IPS-18a (cell line): ENCODE measurements around the gene SETDB1.

Source experiments
- H3K27ac ChIP-seq: one replicate; pipeline ENCODE4 v1.5.1; 2013; ENCODE audit warnings: low read length
- H3K27me3 ChIP-seq: one replicate; pipeline ENCODE4 v1.6.1; 2013; ENCODE audit warnings: mild to moderate bottlenecking, low read length; ENCODE audit not compliant: control insufficient read depth, insufficient read depth
- H3K36me3 ChIP-seq: one replicate; pipeline ENCODE4 v1.6.1; 2013; ENCODE audit warnings: low read depth, low read length; ENCODE audit not compliant: control insufficient read depth
- H3K4me1 ChIP-seq: one replicate; pipeline ENCODE4 v1.6.1; 2013; ENCODE audit warnings: low read depth, low read length; ENCODE audit not compliant: control insufficient read depth
- H3K4me3 ChIP-seq: one replicate; pipeline ENCODE4 v1.5.1; 2013; ENCODE audit warnings: low read length
- H3K9ac ChIP-seq: one replicate; pipeline ENCODE4 v1.6.1; 2013; ENCODE audit warnings: mild to moderate bottlenecking, low read length, moderate library complexity
- H3K9me3 ChIP-seq: one replicate; pipeline ENCODE4 v1.6.1; 2013; ENCODE audit warnings: low read depth, low read length; ENCODE audit not compliant: control insufficient read depth

SETDB1 gene

DNA sequence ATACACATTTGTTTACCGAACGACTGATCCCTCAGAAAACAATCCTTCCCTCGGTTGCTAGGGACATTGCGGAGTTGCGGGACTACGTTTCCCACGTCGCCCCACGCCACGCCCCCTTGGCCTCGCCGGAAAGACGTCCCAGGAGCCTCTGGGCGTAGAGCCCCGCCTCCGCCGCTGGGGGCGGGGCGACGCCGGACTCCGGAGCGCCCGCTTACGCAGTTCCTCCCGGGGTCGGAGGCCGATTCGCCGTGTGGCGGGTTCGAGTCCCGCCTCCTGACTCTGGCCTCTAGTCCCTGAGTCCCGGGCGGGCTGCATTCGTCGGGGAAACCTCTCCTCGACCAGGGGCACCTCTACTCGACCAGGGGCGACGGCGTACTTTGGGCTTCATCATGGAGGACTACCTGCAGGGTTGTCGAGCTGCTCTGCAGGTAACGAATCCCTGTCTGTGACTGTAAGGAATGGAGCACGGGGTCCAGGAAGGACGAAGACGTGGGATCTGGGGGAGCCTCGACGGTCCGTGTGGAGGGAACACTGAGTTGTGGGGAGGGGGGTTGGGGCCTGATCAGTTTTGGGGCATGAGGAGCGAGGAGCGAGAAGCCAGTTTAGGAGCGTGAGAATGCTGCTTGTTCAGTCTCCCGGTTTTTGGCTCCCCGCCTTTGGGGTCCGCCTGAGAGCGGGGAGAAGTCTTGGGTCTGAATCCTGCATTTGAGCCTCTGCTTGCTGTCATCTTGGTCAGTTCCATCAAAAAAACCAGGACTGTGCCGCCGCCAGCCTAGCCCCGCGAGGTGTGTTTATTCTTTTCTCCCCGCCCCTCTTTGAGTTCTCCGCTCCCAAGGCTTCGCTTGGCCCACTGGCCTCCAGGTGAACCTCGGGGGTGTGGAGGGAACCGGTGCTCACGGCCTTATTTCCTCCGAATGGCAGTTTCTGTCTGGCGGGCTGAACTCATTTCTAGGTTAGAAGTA lies 82.4 kb downstream of the SETDB1 start, which contains the start of gene PRUNE1:
Gene PRUNE1 (plus strand): TSS at position 206 of the 962 bp plus-strand sequence. CDS start 184 bp downstream, at position 390.
- H3K9ac ChIP-seq = peak within 1 kb of the TSS; percentile 83
- H3K9me3 ChIP-seq = no peaks in the 10 kb centered on the region
- H3K36me3 ChIP-seq = no peaks in the 10 kb centered on the region
- peaks cover 19% of the 10 kb centered on the region for H3K4me1 ChIP-seq
- H3K27me3 ChIP-seq = no peaks in the 10 kb centered on the region
- H3K4me3 ChIP-seq = peak within 1 kb of the TSS; percentile 99
- peak within 1 kb of the TSS; percentile 93 for H3K27ac ChIP-seq

DNA sequence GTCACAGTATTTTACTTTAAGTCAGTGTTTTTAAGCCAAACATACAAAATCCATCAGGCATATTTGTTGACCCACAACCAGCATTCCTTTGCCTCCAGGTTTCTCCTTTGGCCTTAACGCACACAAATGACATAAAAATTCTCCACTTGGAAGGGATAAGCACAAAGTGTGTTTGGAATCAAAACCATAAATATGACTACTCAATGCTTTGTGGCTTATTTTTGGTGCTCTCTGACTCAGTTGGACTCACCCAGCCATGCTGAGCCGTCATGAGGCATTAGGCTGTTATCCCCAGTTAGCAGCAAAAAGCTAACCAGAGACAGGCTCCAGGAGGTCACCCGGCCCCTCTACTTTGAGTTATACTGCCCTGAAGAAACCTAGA lies 83.0 kb downstream of the SETDB1 start:
- Histone ChIP-seq H3K4me3 (peak overlapping the region; percentile 99), H3K9ac (peak overlapping the region; percentile 83), H3K27me3 (no peaks in the 10 kb centered on the region), H3K36me3 (no peaks in the 10 kb centered on the region), H3K9me3 (no peaks in the 10 kb centered on the region), H3K27ac (no peak overlapping the region), H3K4me1 (peaks cover 19% of the 10 kb centered on the region)

DNA sequence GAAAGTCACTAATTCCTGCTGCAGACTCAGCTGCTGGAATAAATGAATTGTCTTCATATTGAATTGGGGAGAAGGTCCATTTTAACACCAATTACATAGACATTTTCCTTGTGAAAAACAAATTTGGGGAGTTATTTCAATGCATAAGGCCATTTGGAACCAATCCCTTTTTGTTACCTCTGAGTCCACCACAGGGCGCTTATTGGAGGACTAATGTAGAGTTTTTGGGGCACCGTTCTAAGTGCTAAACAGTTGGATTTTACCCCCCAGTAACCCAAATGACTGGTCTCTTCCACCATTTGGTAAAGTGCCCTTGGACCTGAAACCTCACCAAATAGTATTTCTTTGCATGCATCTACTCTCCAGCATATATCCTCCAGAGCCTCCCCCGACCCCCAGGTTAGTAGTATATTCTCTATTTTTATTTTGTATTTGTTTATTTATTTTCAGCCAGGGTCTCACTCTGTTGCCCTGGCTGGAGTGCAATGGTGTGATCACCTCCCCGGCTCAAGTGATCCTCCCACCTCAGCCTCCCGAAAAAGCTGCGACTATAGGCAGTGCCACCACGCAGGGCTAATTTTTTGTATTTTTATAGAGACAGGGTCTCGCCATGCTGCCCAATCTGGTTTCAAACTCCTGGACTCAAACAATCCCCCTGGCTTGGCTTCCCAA lies 83.6 kb downstream of the SETDB1 start:
- no peak overlapping the region for H3K4me3 ChIP-seq
- H3K27ac ChIP-seq = no peak overlapping the region
- no peaks in the 10 kb centered on the region for H3K36me3 ChIP-seq
- no peaks in the 10 kb centered on the region for H3K27me3 ChIP-seq
- H3K9me3 ChIP-seq = no peaks in the 10 kb centered on the region
- H3K9ac ChIP-seq = no peak overlapping the region
- peaks cover 19% of the 10 kb centered on the region for H3K4me1 ChIP-seq

DNA sequence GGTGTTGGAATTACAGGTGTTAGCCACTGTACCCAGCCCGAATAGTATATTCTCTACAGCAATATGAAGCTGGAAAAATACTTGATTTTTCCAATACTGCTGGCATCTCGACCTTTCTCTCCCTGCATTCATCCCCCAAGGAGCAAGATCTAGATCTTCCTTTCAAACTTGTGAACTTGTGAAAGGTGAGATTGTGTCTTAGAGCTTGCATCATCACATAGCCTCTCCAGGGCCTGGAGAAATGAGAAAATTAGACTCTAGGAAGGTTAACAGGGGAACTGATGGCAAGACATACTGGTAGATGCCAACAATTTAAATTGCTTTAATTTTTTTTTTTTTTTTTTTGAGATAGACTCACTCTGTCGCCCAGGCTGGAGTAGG lies 84.2 kb downstream of the SETDB1 start:
- Histone ChIP-seq H3K27ac (no peak overlapping the region), H3K4me1 (peaks cover 19% of the 10 kb centered on the region), H3K4me3 (no peak overlapping the region), H3K36me3 (no peaks in the 10 kb centered on the region), H3K9me3 (no peaks in the 10 kb centered on the region), H3K9ac (no peak overlapping the region), H3K27me3 (no peaks in the 10 kb centered on the region)

DNA sequence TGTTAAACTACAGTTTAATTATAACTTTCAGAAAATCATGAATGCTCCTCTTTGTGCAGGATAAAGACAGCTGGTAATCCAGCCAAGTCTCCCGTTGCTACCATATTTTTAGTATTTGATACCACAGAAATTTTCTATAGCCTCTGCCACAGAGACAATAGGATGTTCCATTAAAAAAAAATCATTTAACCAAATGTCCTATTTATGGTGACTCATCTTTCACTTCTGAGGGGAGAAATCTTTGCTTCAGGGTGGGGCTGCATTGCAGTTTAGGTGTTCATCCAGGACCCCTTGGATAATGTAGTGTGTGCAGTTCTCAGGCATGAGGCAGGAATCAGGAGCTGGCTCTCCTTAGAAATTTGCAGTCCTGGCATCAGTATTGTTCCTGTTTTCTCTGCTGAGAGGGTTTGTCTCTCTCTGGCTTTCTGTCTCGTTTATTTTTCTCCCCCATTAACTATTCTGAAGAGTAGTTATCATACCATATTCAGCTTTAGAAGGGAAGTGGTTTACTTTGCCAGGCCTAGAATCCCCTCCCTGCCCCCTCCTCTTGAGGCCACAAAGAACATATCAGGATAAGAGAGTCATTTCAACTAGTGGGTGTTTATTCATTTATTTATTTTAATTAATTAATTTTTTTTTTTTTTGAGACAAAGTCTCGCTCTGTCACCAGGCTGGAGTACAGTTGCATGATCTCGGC lies 85.1 kb downstream of the SETDB1 start:
- Histone ChIP-seq H3K36me3 (no peaks in the 10 kb centered on the region), H3K27ac (no peak overlapping the region), H3K4me3 (no peak overlapping the region), H3K9ac (no peak overlapping the region), H3K27me3 (no peaks in the 10 kb centered on the region), H3K4me1 (peaks cover 16% of the 10 kb centered on the region), H3K9me3 (no peaks in the 10 kb centered on the region)

DNA sequence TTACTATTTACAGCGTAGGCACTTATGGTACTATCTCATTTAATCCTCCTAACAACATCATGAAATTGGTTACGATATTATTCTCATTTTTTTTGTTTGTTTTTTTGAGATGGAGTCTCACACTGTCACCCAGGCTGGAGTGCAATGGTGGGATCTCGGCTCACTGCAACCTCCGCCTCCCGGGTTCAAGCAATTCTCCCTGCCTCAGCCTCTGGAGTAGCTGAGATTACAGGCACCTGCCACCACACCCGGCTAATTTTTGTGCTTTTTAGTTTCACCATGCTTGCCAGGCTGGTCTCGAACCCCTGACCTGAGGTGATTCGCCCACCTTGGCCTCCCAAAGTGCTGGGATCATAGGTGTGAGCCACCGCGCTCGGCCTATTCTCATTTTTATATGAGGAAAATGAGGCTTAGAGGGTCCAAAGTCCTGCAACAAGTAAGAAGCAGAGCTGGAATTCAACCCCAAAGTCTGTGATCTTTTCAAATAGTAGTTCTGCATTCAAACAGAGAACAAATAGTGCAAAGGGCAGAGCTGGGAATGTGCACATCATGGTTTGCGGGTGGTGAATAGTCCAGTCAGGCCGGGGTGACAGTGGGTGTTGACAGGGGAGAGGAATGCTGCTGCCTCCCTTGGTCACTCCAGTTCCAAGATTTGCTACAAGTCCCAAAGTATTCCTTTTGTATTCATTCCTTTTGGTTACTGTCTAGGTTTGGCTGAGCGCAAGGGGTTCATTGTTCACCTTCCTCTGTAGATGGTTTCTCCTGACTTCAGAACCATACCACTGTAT lies 86.7 kb downstream of the SETDB1 start:
- H3K27ac ChIP-seq = no peak overlapping the region
- H3K9me3 ChIP-seq = no peaks in the 10 kb centered on the region
- no peak overlapping the region for H3K4me3 ChIP-seq
- peaks cover 7% of the 10 kb centered on the region for H3K4me1 ChIP-seq
- no peak overlapping the region for H3K9ac ChIP-seq
- no peaks in the 10 kb centered on the region for H3K36me3 ChIP-seq
- H3K27me3 ChIP-seq = no peaks in the 10 kb centered on the region

DNA sequence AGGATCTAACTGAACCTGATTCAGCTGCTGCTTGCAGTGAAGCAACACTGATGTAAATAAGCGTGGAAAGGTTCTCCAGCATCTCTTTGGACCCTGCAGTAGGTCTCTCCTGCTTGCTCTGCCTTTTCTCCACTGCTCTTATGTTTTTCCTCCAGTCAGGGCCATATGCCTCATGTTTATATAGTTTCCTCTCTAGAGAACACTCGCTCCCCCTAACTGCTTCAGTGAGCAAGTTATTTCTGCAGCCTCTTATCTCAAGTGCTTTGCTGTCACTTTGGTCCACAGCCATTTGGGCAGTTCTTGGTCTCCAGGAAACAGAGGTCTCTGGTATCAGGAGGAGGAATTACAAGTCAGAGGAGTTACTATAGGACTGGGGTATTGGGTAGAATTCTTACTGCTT lies 87.4 kb downstream of the SETDB1 start:
- Histone ChIP-seq H3K9ac (no peak overlapping the region), H3K27me3 (no peaks in the 10 kb centered on the region), H3K4me1 (peaks cover 4% of the 10 kb centered on the region), H3K36me3 (no peaks in the 10 kb centered on the region), H3K27ac (no peak overlapping the region), H3K4me3 (no peak overlapping the region), H3K9me3 (no peaks in the 10 kb centered on the region)
